Neural cell (in vitro differentiated cells): ENCODE results near the gene EPB41L2.

Experiments
- CTCF ChIP-seq: fragments of 450-650 bp; IDR thresholded peaks from 2 replicates; pipeline ENCODE4 v1.5.1; 2014; ENCODE audit warnings: antibody characterized with exemption, mild to moderate bottlenecking, moderate library complexity; ENCODE audit not compliant: poor library complexity, severe bottlenecking
- EP300 ChIP-seq: fragments of 450-650 bp; conservative IDR thresholded peaks from 2 replicates; pipeline ENCODE4 v1.6.1; 2014; ENCODE audit warnings: antibody characterized with exemption, mild to moderate bottlenecking, moderate library complexity; ENCODE audit not compliant: poor library complexity, severe bottlenecking
- EZH2 ChIP-seq: fragments of 200-600, 300-800 bp; shearing (Covaris generic), sonication (generic); IDR thresholded peaks from 2 replicates; pipeline ENCODE4 v1.6.1; 2014; ENCODE audit warnings: antibody characterized with exemption, low read length, borderline replicate concordance, mild to moderate bottlenecking; ENCODE audit not compliant: insufficient read depth, poor library complexity, severe bottlenecking
- POLR2AphosphoS5 ChIP-seq: IDR thresholded peaks from 2 replicates; pipeline ENCODE4 v1.6.1; 2012
- RAD21 ChIP-seq: fragments of 450-650 bp; conservative IDR thresholded peaks from 2 replicates; pipeline ENCODE4 v1.6.1; 2014; ENCODE audit warnings: antibody characterized with exemption, mild to moderate bottlenecking, moderate library complexity
- REST ChIP-seq: IDR thresholded peaks from 2 replicates; pipeline ENCODE4 v1.6.1; 2012; ENCODE audit warnings: borderline replicate concordance
- SMC3 ChIP-seq: fragments of 450-650 bp; conservative IDR thresholded peaks from 2 replicates; pipeline ENCODE4 v1.6.1; 2014; ENCODE audit warnings: antibody characterized with exemption, mild to moderate bottlenecking, moderate library complexity; ENCODE audit not compliant: poor library complexity
- TAF1 ChIP-seq: IDR thresholded peaks from 2 replicates; pipeline ENCODE4 v1.6.1; 2012; ENCODE audit warnings: low read depth

- TF ChIP-seq CTCF: no peak
- no peak for TF ChIP-seq TAF1
- TF ChIP-seq REST: no peak
- TF ChIP-seq EZH2: no peak
- TF ChIP-seq POLR2AphosphoS5: no peak
- TF ChIP-seq SMC3: no peak
- TF ChIP-seq EP300: no peak
- no peak for TF ChIP-seq RAD21
These were observed 125.0 kb downstream of the EPB41L2 start for GRCh38 chr6:130937942-130938604.
